ENCODE results near the gene BDH2.

GRCh38 chr4:103091601-103092223 is 7.9 kb downstream of the BDH2 start:
- TF ChIP-seq CTCF (IDR thresholded peaks at IDR 0.05; ENCODE audit: low read length) (peak; percentile 88), EZH2 (IDR thresholded peaks at IDR 0.05; ENCODE audit: borderline replicate concordance, low read length) (no peak)
